GM10266 (cell line): ENCODE data around the gene GON4L.
"Not testable (repeated sequence)": the region's sequence is repeated elsewhere in the genome, so short reads cannot be mapped to it uniquely, and the experiment has no call there.

Source experiments
- DNase-seq: peaks from one replicate; pipeline ENCODE4 v3.0.0; 2012; ENCODE audit errors: extremely low spot score
- CTCF ChIP-seq: IDR thresholded peaks from 2 replicates; pipeline ENCODE4 v1.5.1; 2012; ENCODE audit warnings: mild to moderate bottlenecking, low read depth; ENCODE audit not compliant: control insufficient read depth, insufficient read depth; ENCODE audit errors: missing control alignments

Gene GON4L

GRCh38 chr1:155715777-155716176, 141.2 kb downstream of the GON4L start:
- TF ChIP-seq CTCF, result no peak
- DNase-seq, result no peak

- DNase-seq, result not testable (repeated sequence)
Measured at GRCh38 chr1:155715056-155715455, 142.0 kb downstream of the GON4L start.

DNA sequence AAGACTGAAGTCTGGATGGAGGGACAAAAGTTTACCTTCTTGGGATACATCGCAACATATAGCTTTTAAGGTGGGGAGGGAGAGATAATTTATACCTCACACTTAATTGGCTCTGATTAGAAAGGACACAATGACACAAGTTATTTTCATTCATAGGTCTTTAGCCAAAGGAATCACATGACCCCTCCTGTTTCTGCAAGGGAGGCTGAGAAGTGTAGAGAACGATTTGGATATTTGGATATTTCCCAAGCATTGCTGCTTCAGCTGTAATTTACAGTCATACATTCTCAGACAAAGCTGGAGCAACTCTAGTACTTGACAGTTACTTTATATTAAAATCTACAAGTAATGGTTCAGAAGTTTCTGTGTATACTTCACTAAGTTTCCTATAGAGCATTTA, 143.9 kb downstream of the GON4L start:
- no peak for DNase-seq
- no peak for TF ChIP-seq CTCF

GRCh38 chr1:155712636-155713035, 144.4 kb downstream of the GON4L start:
- not testable (repeated sequence) for DNase-seq

- DNase-seq, result not testable (repeated sequence)
Measured at GRCh38 chr1:155711457-155711856, 145.6 kb downstream of the GON4L start.

DNA sequence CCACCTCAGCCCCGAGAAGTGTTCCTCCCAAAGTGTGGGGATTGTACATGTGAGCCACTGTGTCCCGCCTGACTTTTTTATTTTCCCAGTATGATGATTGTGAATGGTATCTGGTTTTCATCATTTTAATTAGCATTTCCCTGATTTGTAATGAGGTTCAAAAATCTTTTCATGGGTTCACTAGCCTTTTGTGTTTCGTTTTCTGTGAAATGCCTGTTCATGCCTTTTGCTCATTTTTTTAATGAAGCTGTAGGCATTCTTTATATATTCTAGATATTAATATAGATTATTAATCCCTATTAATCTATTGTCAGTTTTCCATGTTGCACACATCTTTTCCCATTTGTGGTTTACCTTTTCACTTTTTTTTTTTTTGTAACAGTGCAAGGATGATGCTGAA, 147.6 kb downstream of the GON4L start:
- TF ChIP-seq CTCF, result no peak
- DNase-seq, result no peak

DNA sequence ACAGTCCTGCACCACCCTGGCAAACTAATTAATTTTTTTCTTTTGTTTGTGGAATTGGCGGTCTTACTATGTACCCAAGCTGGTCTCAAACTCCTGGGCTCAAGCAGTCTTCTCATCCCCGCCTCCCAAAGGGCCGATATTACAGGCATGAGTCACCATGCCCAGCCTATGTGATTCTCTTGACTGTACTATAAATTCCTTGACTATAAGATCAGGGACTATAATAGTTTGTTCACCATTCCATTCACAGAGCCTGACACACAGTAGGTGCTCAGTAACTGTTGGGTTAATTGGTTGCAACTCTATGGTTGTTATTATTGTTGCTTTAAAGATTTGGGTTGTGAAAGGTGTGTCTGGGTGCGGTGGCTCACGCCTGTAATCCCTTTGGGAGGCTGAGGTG, 150.9 kb downstream of the GON4L start:
- TF ChIP-seq CTCF, result no peak
- no peak for DNase-seq

DNA sequence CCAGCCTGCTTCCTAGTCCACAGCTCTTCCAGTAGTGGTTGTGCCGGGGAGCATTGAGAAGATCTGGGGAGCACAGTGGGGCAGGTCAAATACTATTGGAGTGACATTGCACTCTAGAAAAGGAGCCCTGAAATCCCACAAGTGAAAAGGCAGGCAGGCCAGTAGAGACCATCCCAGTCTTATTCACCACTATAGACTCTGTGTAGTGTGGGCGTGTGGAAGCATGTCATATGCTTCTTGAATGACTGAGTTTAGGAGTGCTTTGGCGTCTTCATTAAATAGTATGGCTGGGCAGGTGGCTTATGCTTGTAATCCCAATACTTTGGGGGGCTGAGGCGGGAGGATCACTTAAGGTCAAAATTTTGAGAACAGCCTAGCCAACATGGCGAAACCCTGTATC, 152.6 kb downstream of the GON4L start:
- DNase-seq, result not testable (repeated sequence)

DNA sequence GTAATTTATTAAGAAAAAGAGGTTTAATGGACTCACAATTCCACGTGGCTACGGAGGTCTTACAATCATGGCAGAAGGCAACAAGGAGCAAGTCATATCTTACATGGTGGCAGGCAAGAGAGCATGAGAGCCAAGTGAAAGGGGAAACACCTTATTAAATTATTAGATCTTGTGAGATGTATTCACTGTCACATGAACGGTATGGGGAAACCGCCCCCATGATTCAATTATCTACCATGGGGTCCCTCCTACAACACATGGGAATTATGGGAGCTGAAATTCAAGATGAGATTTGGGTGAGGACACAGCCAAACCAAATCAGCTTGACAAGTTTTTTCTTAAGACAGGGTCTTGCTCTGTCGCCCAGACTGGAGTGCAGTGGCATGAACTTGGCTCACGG, 153.8 kb downstream of the GON4L start:
- no peak for TF ChIP-seq CTCF
- no peak for DNase-seq

- not testable (repeated sequence) for DNase-seq
Measured at GRCh38 chr1:155701675-155702074, 155.3 kb downstream of the GON4L start.
